Measurements from ENCODE around the gene CWC22.

DNA sequence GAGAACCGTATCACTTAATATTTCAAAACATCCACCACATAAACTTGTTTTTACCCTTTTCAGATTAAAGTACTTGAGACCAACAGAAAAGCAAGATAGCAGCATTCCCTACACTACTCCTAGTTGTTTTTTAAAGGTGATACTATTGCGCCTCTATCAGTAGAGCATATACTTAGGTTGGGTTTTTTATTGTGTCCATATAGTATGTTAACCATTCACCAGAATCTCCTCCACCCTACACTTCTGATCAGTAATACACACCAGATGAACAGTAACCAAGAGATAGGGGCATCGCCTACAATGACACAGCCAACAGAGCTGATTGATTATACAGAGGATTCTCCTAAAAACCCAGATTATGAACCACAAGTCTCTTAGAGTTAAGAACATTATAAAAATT, 75.6 kb downstream of the CWC22 start:
- TF ChIP-seq, protein P1, sequence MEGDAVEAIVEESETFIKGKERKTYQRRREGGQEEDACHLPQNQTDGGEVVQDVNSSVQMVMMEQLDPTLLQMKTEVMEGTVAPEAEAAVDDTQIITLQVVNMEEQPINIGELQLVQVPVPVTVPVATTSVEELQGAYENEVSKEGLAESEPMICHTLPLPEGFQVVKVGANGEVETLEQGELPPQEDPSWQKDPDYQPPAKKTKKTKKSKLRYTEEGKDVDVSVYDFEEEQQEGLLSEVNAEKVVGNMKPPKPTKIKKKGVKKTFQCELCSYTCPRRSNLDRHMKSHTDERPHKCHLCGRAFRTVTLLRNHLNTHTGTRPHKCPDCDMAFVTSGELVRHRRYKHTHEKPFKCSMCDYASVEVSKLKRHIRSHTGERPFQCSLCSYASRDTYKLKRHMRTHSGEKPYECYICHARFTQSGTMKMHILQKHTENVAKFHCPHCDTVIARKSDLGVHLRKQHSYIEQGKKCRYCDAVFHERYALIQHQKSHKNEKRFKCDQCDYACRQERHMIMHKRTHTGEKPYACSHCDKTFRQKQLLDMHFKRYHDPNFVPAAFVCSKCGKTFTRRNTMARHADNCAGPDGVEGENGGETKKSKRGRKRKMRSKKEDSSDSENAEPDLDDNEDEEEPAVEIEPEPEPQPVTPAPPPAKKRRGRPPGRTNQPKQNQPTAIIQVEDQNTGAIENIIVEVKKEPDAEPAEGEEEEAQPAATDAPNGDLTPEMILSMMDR (IDR thresholded peaks at IDR 0.05) = no peak
- no peak for TF ChIP-seq POLR2AphosphoS5 (IDR thresholded peaks at IDR 0.05)

All from transverse colon (tissue), 4 donors.